Measurements from ENCODE around the gene WIZ. TPM values are rescaled to one million over a fixed set of nuclear protein-coding genes. Genes with fewer than 3 reads are reported as not detected.

Gene WIZ
- total RNA-seq, 1 experiment from 2014 or later: 37.5 TPM

GRCh38 chr19:15471639-15472101 lies 21.9 kb upstream of the WIZ start:
- BruUV-seq (replicated peaks): no TSS peak
- CTCF ChIA-PET: no interaction called here
- peaks cover 11% of the 10 kb centered on the region for H3K4me1 Mint-ChIP-seq (ENCODE audit: low read depth, unreplicated experiment)
- H3K4me3 Mint-ChIP-seq (ENCODE audit: unreplicated experiment): no peak overlapping the region
- Histone ChIP-seq H3K9me3 (no peaks in the 10 kb centered on the region), H3K4me3 (ENCODE audit: low read depth, low read length) (no peak overlapping the region), H3K36me3 (ENCODE audit: control insufficient read depth, insufficient read depth, low read length) (no peaks in the 10 kb centered on the region), H3K4me1 (peaks cover 4% of the 10 kb centered on the region; the same call in 1 of the 2 replicates), H3K27me3 (replicated peaks; ENCODE audit: control insufficient read depth, insufficient read depth, low read length) (no peaks in the 10 kb centered on the region)
- intact Hi-C loops (cut with micrococcal nuclease; ENCODE audit: unreplicated experiment): no loop called here
- peaks cover 6% of the 10 kb centered on the region for H3K36me3 Mint-ChIP-seq (ENCODE audit: insufficient read depth, unreplicated experiment)
- H3K27me3 Mint-ChIP-seq (ENCODE audit: insufficient read depth, unreplicated experiment): no peaks in the 10 kb centered on the region
- TF ChIP-seq, protein P1, sequence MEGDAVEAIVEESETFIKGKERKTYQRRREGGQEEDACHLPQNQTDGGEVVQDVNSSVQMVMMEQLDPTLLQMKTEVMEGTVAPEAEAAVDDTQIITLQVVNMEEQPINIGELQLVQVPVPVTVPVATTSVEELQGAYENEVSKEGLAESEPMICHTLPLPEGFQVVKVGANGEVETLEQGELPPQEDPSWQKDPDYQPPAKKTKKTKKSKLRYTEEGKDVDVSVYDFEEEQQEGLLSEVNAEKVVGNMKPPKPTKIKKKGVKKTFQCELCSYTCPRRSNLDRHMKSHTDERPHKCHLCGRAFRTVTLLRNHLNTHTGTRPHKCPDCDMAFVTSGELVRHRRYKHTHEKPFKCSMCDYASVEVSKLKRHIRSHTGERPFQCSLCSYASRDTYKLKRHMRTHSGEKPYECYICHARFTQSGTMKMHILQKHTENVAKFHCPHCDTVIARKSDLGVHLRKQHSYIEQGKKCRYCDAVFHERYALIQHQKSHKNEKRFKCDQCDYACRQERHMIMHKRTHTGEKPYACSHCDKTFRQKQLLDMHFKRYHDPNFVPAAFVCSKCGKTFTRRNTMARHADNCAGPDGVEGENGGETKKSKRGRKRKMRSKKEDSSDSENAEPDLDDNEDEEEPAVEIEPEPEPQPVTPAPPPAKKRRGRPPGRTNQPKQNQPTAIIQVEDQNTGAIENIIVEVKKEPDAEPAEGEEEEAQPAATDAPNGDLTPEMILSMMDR (IDR thresholded peaks at IDR 0.05; ENCODE audit: insufficient read depth in 1 of 2, low read depth in 1 of 2, low read length in 1 of 2, severe bottlenecking in 1 of 2, unreplicated experiment in 1 of 2): no peak
- H3K9me3 Mint-ChIP-seq (ENCODE audit: unreplicated experiment): no peaks in the 10 kb centered on the region
- no peak overlapping the region for H3K27ac Mint-ChIP-seq (ENCODE audit: unreplicated experiment)
- no peak for DNase-seq
- POLR2A ChIA-PET: no interaction called here

DNA sequence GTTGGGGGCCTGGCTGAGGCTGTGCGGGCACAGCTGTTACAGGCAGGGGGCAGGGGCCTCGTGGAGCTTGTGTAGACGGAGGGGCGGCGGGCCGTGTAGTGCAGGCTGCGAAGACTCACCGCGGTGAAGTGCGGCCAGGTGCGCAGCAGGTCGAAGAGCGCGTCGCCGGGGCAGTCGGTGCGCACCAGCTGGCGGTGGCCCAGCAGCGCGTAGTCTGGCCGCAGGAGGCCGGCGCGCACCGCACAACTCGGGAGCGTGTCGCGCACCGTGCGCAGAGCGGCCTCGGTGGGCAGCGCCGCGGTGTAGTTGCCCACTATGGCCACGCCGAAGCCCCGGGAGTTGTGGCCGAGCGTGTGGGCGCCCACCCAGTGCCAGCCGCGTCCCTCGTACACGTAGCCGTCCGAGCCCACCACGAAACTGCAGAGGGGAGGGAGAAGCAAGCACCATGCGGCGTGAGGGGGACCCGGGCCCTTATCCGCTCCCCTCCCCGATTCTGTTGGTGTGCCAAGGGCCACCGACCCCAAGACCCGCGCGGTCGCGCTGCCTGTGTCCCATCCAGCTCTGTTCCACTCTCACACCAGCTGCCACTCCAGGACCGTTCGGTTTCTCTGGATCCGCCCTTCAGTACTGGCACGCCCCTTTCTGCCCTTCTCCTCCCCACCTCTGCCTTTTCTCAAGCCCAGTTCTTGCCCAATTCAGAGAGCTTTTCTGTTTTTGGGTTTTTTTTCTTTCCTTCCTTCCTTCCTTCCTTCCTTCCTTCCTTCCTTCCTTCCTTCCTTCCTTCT lies 19.9 kb upstream of the WIZ start:
- Histone ChIP-seq H3K27me3 (replicated peaks; ENCODE audit: control insufficient read depth, insufficient read depth, low read length) (no peaks in the 10 kb centered on the region), H3K4me3 (ENCODE audit: low read depth, low read length) (no peak overlapping the region), H3K4me1 (peaks cover 4% of the 10 kb centered on the region; the same call in 1 of the 2 replicates), H3K9me3 (no peaks in the 10 kb centered on the region), H3K36me3 (ENCODE audit: control insufficient read depth, insufficient read depth, low read length) (no peaks in the 10 kb centered on the region)
- Mint-ChIP-seq H3K9me3 (ENCODE audit: unreplicated experiment) (no peaks in the 10 kb centered on the region), H3K36me3 (ENCODE audit: insufficient read depth, unreplicated experiment) (peaks cover 6% of the 10 kb centered on the region), H3K4me3 (ENCODE audit: unreplicated experiment) (no peak overlapping the region), H3K27me3 (ENCODE audit: insufficient read depth, unreplicated experiment) (no peaks in the 10 kb centered on the region), H3K4me1 (ENCODE audit: low read depth, unreplicated experiment) (peaks cover 11% of the 10 kb centered on the region), H3K27ac (ENCODE audit: unreplicated experiment) (peak overlapping the region; percentile 24)
- intact Hi-C loops (cut with micrococcal nuclease; ENCODE audit: unreplicated experiment): loop anchor here (1.0 kb wide), 1 partner anchor 31 kb away; no protein-coding TSS in a partner anchor
- no peak for DNase-seq
- no TSS peak for BruUV-seq (replicated peaks)
- ChIA-PET POLR2A (interaction anchor here (1.1 kb wide), 1 partner anchor 170 kb away, joined by 5 read pairs; no protein-coding TSS in a partner anchor), CTCF (no interaction called here)
- TF ChIP-seq, protein P1 (IDR thresholded peaks at IDR 0.05; ENCODE audit: insufficient read depth in 1 of 2, low read depth in 1 of 2, low read length in 1 of 2, severe bottlenecking in 1 of 2, unreplicated experiment in 1 of 2): no peak

GRCh38 chr19:15468675-15469512 lies 19.1 kb upstream of the WIZ start:
- H3K4me1 Mint-ChIP-seq (ENCODE audit: low read depth, unreplicated experiment): peaks cover 11% of the 10 kb centered on the region
- ChIA-PET CTCF (no interaction called here), POLR2A (interaction anchor here (1.1 kb wide), 1 partner anchor 169 kb away, joined by 5 read pairs; no protein-coding TSS in a partner anchor)
- H3K4me3 Mint-ChIP-seq (ENCODE audit: unreplicated experiment): no peak overlapping the region
- Histone ChIP-seq H3K4me3 (ENCODE audit: low read depth, low read length) (no peak overlapping the region), H3K4me1 (peaks cover 4% of the 10 kb centered on the region; the same call in 1 of the 2 replicates), H3K9me3 (no peaks in the 10 kb centered on the region), H3K36me3 (ENCODE audit: control insufficient read depth, insufficient read depth, low read length) (no peaks in the 10 kb centered on the region), H3K27me3 (replicated peaks; ENCODE audit: control insufficient read depth, insufficient read depth, low read length) (no peaks in the 10 kb centered on the region)
- peak in 1 of 2 experiments; percentile 29 for DNase-seq
- intact Hi-C loops (cut with micrococcal nuclease; ENCODE audit: unreplicated experiment): loop anchor here (1.0 kb wide), 1 partner anchor 31 kb away; no protein-coding TSS in a partner anchor
- BruUV-seq (replicated peaks): no TSS peak
- H3K9me3 Mint-ChIP-seq (ENCODE audit: unreplicated experiment): no peaks in the 10 kb centered on the region
- peak overlapping the region; percentile 24 for H3K27ac Mint-ChIP-seq (ENCODE audit: unreplicated experiment)
- TF ChIP-seq, protein P1 (IDR thresholded peaks at IDR 0.05; ENCODE audit: insufficient read depth in 1 of 2, low read depth in 1 of 2, low read length in 1 of 2, severe bottlenecking in 1 of 2, unreplicated experiment in 1 of 2): no peak
- H3K36me3 Mint-ChIP-seq (ENCODE audit: insufficient read depth, unreplicated experiment): peaks cover 6% of the 10 kb centered on the region
- H3K27me3 Mint-ChIP-seq (ENCODE audit: insufficient read depth, unreplicated experiment): no peaks in the 10 kb centered on the region

Measured in Caco-2 (cell line).